Measurements from ENCODE around the gene RFX4.

DNA sequence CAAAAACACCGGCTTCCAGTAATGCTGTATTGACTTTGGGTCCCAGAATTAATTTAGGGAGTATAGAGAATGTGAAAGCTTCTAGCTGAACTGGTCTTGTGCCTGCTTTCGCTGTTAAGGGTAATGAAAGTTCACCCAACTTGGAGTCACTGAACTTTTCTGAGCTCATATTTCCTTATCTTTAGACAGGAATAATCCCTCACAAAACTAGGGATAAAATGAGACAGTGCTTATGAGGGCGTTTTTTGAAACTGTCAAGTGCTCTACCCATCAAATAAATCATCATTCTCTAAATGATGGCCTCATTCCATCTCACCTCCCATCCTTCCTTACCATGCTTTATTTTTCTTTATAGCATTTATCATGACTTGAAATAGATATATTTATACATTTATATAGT, 74.7 kb downstream of the RFX4 start:
- no peak for TF ChIP-seq POLR2A (IDR thresholded peaks at IDR 0.05; ENCODE audit: low read length)
- no peak for TF ChIP-seq GATA1 (IDR thresholded peaks at IDR 0.05; ENCODE audit: low read depth, low read length)

Data from erythroblast (primary cell).